GM19463 (cell line): ENCODE measurements around the gene SBDS.
A peak's percentile ranks its signal among the peaks of the same experiment; 100 is the strongest.
"Not testable (repeated sequence)": the region's sequence is repeated elsewhere in the genome, so short reads cannot be mapped to it uniquely, and the experiment has no call there.

Experiments used
- ATAC-seq: cut with Tn5 transposase; IDR thresholded peaks from one replicate; pipeline ENCODE4 v1.9.1; 2021; ENCODE audit warnings: mild to moderate bottlenecking, moderate library complexity; ENCODE audit not compliant: unreplicated experiment

SBDS gene

DNA sequence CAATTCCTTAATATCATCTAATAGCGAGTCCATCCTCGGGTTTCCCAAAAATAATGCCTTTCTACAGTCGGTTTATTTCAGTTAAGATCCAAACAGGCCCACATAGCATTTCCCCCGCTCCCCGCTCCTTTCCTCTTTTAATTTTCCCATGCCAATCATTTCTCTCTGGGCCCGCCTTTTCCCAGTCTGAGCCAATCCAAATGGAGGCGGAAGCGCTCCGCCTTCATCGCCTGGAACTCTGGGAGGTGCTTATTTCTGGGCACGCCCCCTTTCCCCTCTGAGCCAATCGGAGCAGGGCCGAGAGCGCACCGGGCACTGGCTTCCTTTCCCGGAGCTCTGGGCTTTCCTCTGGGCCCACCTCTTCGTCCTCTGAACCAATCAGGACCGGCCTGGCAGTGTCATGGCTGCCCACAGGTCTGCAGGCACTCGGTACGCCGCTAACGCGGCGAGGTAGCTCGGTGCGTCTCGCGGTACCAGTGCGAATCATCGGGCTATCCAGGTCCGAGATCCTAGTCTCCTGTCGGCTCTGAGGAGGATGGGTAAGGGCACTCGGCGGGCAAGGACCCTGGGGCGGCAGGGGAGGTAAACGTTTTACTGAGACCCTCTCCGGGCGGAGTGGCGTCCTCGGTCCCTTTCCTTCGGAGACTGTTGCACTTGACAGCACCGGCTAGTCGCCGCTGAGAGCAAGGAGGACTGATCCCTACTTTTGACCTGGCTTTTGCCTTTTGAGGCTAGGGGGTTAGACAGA, 1.2 kb upstream of the SBDS start, which contains the start of gene TYW1:
Gene TYW1, plus strand, starts transcription at position 390 of the 748 bp plus-strand sequence. Its CDS starts 146 bp downstream, at position 536.
- ATAC-seq: peak; percentile 88

GRCh38 chr7:66994691-66995049, 716 bp downstream of the SBDS start:
- peak; percentile 33 for ATAC-seq

DNA sequence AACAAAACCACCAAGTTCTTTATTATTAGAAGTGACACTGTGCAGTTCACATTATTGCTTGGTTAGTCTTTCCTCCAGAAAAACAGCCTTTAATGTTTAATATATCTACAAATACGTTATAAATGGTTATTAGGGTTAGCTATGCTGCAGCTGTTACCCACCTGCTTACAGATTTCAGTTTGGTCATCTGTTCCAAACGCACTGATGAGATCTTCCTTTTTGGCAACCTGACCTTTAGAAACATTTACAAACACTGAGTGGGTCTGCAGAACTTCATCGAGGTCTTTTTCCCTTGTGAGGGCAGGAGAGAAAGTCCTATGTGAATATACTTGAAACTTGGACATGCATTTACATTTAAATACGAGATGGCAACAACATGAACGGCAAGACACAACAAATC, 1.3 kb downstream of the SBDS start:
- not testable (repeated sequence) for ATAC-seq

GRCh38 chr7:66989552-66989951, 5.8 kb downstream of the SBDS start:
- ATAC-seq: not testable (repeated sequence)

DNA sequence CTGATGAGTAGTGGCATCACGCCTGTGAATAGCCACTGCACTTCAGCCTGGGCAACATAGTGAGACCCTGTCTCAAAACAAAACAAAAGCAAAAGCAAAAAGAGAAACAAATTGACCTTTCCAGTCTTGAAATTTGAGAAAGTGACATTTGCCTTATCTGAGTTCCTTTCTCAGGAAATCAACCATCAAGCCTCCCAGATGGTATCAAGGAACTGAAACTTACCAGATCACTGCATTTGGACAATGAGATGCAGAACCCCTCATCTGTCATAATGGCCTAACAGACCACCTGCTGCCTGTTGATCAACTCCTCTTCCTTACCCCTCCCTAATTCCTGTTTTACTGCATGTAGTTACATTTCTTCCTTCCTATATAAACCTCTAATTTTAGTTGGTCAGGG, 15.1 kb downstream of the SBDS start:
- ATAC-seq: not testable (repeated sequence)

DNA sequence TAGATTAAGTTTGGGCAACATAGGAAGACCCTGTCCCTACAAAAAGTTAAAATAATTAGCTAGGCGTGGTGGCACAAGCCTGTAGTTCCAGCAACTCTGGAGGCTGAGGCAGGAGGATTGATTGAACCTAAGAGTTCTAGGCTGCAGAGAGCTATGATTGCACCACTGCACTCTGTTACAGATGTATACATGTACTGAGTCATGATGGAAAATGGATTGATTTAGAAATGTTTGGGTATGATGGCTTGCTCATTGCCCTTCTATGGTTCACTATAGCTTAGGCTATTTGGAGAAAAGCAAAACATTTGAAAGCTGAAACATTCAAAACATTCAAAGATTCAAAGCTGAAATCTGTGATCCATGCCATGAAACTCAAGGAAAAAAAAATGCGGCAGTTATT, 16.4 kb downstream of the SBDS start:
- not testable (repeated sequence) for ATAC-seq

GRCh38 chr7:66978312-66978711, 17.1 kb downstream of the SBDS start:
- ATAC-seq: not testable (repeated sequence)

- no peak for ATAC-seq
Observed at GRCh38 chr7:66974986-66975590, 20.3 kb downstream of the SBDS start.

- no peak for ATAC-seq
Observed at GRCh38 chr7:66970310-66970709, 25.1 kb downstream of the SBDS start.

- not testable (repeated sequence) for ATAC-seq
Observed at GRCh38 chr7:66969001-66969400, 26.4 kb downstream of the SBDS start.

- no peak for ATAC-seq
Observed at GRCh38 chr7:66967029-66967428, 28.4 kb downstream of the SBDS start.

- no peak for ATAC-seq
Observed at GRCh38 chr7:66964411-66964810, 31.0 kb downstream of the SBDS start.

DNA sequence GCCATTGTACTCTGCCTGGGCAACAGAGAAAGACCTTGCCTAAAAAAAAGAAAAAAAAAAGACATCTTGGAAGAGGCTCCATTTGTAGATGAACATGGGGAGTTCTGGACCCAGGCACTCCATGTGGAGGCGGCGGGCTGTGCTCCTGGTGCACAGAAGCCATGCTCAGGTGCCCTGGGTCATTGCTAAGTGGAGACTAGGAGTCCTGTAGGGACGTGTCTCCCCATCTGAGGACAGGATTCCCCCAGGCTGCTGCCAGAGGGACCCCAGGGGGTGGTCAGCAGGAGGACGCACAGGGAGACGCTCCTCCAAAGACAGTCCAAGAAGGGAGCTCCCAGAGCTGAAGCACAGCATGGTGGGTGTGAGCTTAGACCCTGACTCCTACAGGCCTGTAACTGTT, 34.3 kb downstream of the SBDS start:
- ATAC-seq: no peak

DNA sequence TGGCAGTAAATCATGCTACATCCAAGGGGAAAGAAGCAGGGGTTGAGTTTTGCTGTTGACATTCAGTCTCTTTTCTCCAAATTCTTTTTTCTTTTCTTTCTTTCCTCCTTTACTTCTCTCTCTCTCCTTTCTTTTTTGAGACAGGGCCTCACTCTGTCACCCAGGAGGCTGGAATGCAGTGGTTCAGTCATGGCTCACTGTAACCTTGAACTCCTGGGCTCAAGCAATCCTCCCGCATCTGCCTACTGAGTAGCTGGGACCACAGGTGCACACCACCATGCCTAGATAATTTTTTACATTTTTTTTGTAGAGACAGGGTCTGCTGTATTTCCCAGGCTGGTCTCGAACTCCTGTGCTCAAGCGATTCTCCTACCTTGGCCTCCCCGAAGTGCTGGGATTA, 35.2 kb downstream of the SBDS start:
- no peak for ATAC-seq

DNA sequence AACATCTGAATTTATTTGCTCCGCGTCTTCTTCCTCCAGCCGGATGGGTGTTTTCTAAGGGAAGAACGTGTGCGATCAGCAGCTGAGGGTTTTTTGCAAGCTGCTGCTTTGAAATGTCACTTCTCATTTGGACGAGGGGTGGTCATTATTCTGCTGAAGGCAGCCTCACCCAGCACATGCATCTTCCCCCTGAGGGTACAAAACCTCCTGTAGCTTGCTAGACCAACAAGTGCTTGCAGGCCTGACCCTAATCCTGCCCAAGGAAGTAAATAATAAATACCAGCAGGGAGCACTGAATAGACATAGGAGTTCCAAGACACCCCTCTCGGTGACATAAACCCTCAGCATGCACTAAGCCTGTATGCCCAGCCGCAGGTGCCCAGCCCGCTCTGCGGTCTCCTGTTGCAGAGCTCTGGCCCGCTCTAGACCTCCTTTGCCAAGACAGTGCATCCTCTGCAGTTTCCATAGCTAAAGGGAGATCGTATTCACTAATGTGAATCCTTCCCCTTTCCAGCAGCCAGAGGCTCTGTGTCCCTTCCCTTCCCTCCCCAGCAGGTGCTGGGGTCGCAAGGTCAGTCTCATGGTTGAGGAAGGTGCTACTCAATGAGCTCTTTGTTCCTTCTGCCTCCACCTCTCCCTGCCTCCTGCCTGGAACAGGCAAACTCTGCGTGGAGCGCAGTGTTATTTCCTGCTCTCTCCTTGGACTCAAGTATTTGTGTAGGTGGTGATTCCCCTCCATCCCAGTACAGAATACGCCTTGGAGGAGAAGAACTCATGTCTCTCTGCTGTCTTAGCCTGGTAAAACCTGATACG, 36.6 kb downstream of the SBDS start:
- ATAC-seq: no peak

DNA sequence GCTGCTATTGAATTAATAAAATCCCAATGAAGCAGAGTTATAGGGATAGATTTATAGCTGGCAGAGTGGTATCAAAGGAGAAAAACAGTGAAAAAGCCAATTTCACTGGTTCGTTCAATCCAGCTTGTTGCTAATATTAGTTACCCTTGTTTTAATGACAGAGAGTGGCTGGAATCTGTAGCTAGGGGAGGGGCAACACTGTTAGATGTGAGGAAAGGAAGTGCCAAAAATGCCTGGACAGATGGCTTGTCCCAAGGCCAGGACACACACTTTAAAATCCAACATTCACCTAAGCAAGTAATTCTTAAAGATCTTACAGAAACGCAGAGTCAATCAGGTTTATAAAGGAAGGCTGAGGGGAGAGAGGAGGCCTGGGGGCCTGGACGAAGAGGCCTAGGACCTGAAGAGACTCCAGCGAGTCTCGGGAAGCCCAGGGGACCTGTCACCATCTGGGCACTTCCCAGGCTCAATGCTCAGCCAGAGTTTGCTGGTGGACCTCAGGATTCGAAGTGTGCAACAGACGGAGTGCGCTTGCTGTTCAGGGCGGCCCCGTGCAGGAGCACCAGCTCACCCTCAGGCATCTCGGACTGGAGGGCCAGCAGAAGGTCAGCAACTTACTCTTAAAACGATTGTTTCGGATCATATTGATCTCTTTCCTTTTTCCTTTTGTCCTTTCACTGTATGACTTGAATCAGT, 37.6 kb downstream of the SBDS start:
- ATAC-seq: no peak

DNA sequence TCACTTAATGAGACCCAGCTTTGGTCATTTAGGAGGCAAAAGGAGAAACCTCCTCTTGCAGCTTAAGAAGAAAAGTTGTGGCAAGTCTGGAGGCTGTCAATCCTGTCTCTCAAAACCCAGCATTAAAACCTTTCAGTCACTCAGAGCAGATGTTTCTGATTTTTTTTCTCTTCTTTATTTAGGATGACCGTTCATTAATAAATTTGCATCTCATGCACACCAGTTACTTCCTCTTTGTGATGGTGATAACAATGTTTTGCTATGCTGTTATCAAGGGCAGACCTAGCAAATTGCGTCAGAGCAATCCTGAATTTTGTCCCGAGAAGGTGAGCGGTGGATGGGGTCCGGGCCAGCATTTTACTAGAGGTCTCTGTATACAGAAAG, 42.4 kb downstream of the SBDS start:
- no peak for ATAC-seq

GRCh38 chr7:66952343-66953043, 42.9 kb downstream of the SBDS start:
- no peak for ATAC-seq

- no peak for ATAC-seq
Observed at GRCh38 chr7:66950763-66951162, 44.6 kb downstream of the SBDS start.

- ATAC-seq: no peak
Observed at GRCh38 chr7:66950311-66950710, 45.1 kb downstream of the SBDS start.
